ENCODE data around the gene SMCO2. TPM values are rescaled to one million over a fixed set of nuclear protein-coding genes. Genes with fewer than 3 reads are reported as not detected.

The SMCO2 gene
- total RNA-seq = not detected
- polyA plus RNA-seq = not detected

- CTCF ChIA-PET (ENCODE audit: partially characterized antibody) = interaction anchor here (1.4 kb wide), 1 partner anchor 28 kb away, joined by 3 read pairs; no protein-coding TSS in a partner anchor
- H3K4me3 Mint-ChIP-seq = no peak within 1 kb of the TSS
These were observed at the start of gene SMCO2 for GRCh38 chr12:27446436-27446835. SMCO2 (plus strand) TSS chr12:27446736; CDS start chr12:27470632, 23,896 bp downstream.

GRCh38 chr12:27398466-27398865, 48.1 kb upstream of the SMCO2 start:
- Mint-ChIP-seq H3K4me1 (no peaks in the 10 kb centered on the region), H3K27me3 (peaks cover 0 to 2% of the 10 kb centered on the region in 2 donors), H3K9me3 (no peaks in the 10 kb centered on the region), H3K27ac (no peak overlapping the region), H3K4me3 (no peak overlapping the region), H3K36me3 (no peaks in the 10 kb centered on the region)
- Histone ChIP-seq H3K9me3 (ENCODE audit: control insufficient read depth in 1 of 2, low read length in 2 of 2) (no peaks in the 10 kb centered on the region), H3K36me3 (ENCODE audit: insufficient read depth, low read length) (no peaks in the 10 kb centered on the region), H3K4me3 (ENCODE audit: low read length in 2 of 2) (no peak overlapping the region), H3K27me3 (ENCODE audit: insufficient read depth, low read length) (no peaks in the 10 kb centered on the region), H3K27ac (ENCODE audit: low read depth, low read length) (no peak overlapping the region), H3K4me1 (ENCODE audit: insufficient read depth, low read length) (no peaks in the 10 kb centered on the region)
- intact Hi-C loops (cut with micrococcal nuclease) = no loop called here
- POLR2A ChIA-PET (ENCODE audit: partially characterized antibody) = no interaction called here
- no peak for DNase-seq
- CTCF ChIA-PET (ENCODE audit: partially characterized antibody) = interaction anchor here (0.7 kb wide), 1 partner anchor 36 kb away, joined by 3 read pairs; no protein-coding TSS in a partner anchor

More at GRCh38 chr12:27446436-27446835, at the start of gene SMCO2:
- Histone ChIP-seq H3K36me3 (ENCODE audit: insufficient read depth, low read length) (no peaks in the 10 kb centered on the region), H3K27ac (ENCODE audit: low read depth, low read length) (no peak within 1 kb of the TSS), H3K9me3 (ENCODE audit: control insufficient read depth in 1 of 2, low read length in 2 of 2) (no peaks in the 10 kb centered on the region), H3K4me3 (ENCODE audit: low read length in 2 of 2) (no peak within 1 kb of the TSS), H3K27me3 (ENCODE audit: insufficient read depth, low read length) (no peaks in the 10 kb centered on the region), H3K4me1 (ENCODE audit: insufficient read depth, low read length) (no peaks in the 10 kb centered on the region)
- Mint-ChIP-seq H3K36me3 (no peaks in the 10 kb centered on the region), H3K27me3 (no peaks in the 10 kb centered on the region), H3K4me1 (no peaks in the 10 kb centered on the region), H3K9me3 (peaks cover 0 to 18% (median 8%) of the 10 kb centered on the region in 8 donors), H3K27ac (no peak within 1 kb of the TSS)
- POLR2A ChIA-PET (ENCODE audit: partially characterized antibody) = no interaction called here
- intact Hi-C loops (cut with micrococcal nuclease) = no loop called here
- no peak for DNase-seq

- H3K4me3 Mint-ChIP-seq = no peak overlapping the region
- intact Hi-C loops (cut with micrococcal nuclease) = no loop called here
- CTCF ChIA-PET (ENCODE audit: partially characterized antibody) = interaction anchor here (0.7 to 1.2 kb wide), 2 partner anchors 14 to 35 kb away, joined by 3 read pairs; no protein-coding TSS in a partner anchor
- no peaks in the 10 kb centered on the region for H3K27me3 ChIP-seq (ENCODE audit: insufficient read depth, low read length)
- H3K4me1 ChIP-seq (ENCODE audit: insufficient read depth, low read length) = no peaks in the 10 kb centered on the region
- no peaks in the 10 kb centered on the region for H3K4me1 Mint-ChIP-seq
- DNase-seq = no peak
- POLR2A ChIA-PET (ENCODE audit: partially characterized antibody) = no interaction called here
- peaks cover 0 to 2% of the 10 kb centered on the region in 2 donors for H3K27me3 Mint-ChIP-seq
- no peaks in the 10 kb centered on the region for H3K36me3 Mint-ChIP-seq
- no peak overlapping the region for H3K27ac Mint-ChIP-seq
- H3K9me3 Mint-ChIP-seq = no peaks in the 10 kb centered on the region
- no peak overlapping the region for H3K4me3 ChIP-seq (ENCODE audit: low read length in 2 of 2)
- H3K27ac ChIP-seq (ENCODE audit: low read depth, low read length) = no peak overlapping the region
- H3K9me3 ChIP-seq (ENCODE audit: control insufficient read depth in 1 of 2, low read length in 2 of 2) = no peaks in the 10 kb centered on the region
- no peaks in the 10 kb centered on the region for H3K36me3 ChIP-seq (ENCODE audit: insufficient read depth, low read length)
These were observed 47.5 kb upstream of the SMCO2 start for GRCh38 chr12:27399074-27399473.

GRCh38 chr12:27400856-27401354, 45.6 kb upstream of the SMCO2 start:
- Histone ChIP-seq H3K27ac (ENCODE audit: low read depth, low read length) (no peak overlapping the region), H3K36me3 (ENCODE audit: insufficient read depth, low read length) (no peaks in the 10 kb centered on the region), H3K4me3 (ENCODE audit: low read length in 2 of 2) (no peak overlapping the region), H3K27me3 (ENCODE audit: insufficient read depth, low read length) (no peaks in the 10 kb centered on the region), H3K9me3 (ENCODE audit: control insufficient read depth in 1 of 2, low read length in 2 of 2) (no peaks in the 10 kb centered on the region), H3K4me1 (ENCODE audit: insufficient read depth, low read length) (no peaks in the 10 kb centered on the region)
- Mint-ChIP-seq H3K27ac (no peak overlapping the region), H3K4me3 (no peak overlapping the region), H3K36me3 (no peaks in the 10 kb centered on the region), H3K4me1 (no peaks in the 10 kb centered on the region), H3K27me3 (peaks cover 0 to 2% of the 10 kb centered on the region in 2 donors), H3K9me3 (peaks cover 0 to 5% (median 0%) of the 10 kb centered on the region in 8 donors)
- intact Hi-C loops (cut with micrococcal nuclease) = no loop called here
- ChIA-PET POLR2A (ENCODE audit: partially characterized antibody) (no interaction called here), CTCF (ENCODE audit: partially characterized antibody) (no interaction called here)
- DNase-seq = no peak

- Mint-ChIP-seq H3K27me3 (no peaks in the 10 kb centered on the region), H3K9me3 (no peaks in the 10 kb centered on the region), H3K4me1 (no peaks in the 10 kb centered on the region), H3K4me3 (no peak overlapping the region), H3K36me3 (no peaks in the 10 kb centered on the region), H3K27ac (no peak overlapping the region)
- Histone ChIP-seq H3K27ac (ENCODE audit: low read depth, low read length) (no peak overlapping the region), H3K27me3 (ENCODE audit: insufficient read depth, low read length) (no peaks in the 10 kb centered on the region), H3K9me3 (ENCODE audit: control insufficient read depth in 1 of 2, low read length in 2 of 2) (no peaks in the 10 kb centered on the region), H3K4me3 (ENCODE audit: low read length in 2 of 2) (no peak overlapping the region), H3K36me3 (ENCODE audit: insufficient read depth, low read length) (no peaks in the 10 kb centered on the region), H3K4me1 (ENCODE audit: insufficient read depth, low read length) (no peaks in the 10 kb centered on the region)
- POLR2A ChIA-PET (ENCODE audit: partially characterized antibody) = no interaction called here
- DNase-seq = no peak
- CTCF ChIA-PET (ENCODE audit: partially characterized antibody) = no interaction called here
- intact Hi-C loops (cut with micrococcal nuclease) = no loop called here
These were observed 34.5 kb upstream of the SMCO2 start for GRCh38 chr12:27412047-27412446.

GRCh38 chr12:27422697-27423096, 23.8 kb upstream of the SMCO2 start:
- Histone ChIP-seq H3K4me1 (ENCODE audit: insufficient read depth, low read length) (no peaks in the 10 kb centered on the region), H3K27me3 (ENCODE audit: insufficient read depth, low read length) (no peaks in the 10 kb centered on the region), H3K36me3 (ENCODE audit: insufficient read depth, low read length) (no peaks in the 10 kb centered on the region), H3K27ac (ENCODE audit: low read depth, low read length) (no peak overlapping the region), H3K4me3 (ENCODE audit: low read length in 2 of 2) (no peak overlapping the region), H3K9me3 (ENCODE audit: control insufficient read depth in 1 of 2, low read length in 2 of 2) (no peaks in the 10 kb centered on the region)
- no peaks in the 10 kb centered on the region for H3K27me3 Mint-ChIP-seq
- no peak overlapping the region for H3K27ac Mint-ChIP-seq
- no peak for DNase-seq
- ChIA-PET POLR2A (ENCODE audit: partially characterized antibody) (no interaction called here), CTCF (ENCODE audit: partially characterized antibody) (no interaction called here)
- intact Hi-C loops (cut with micrococcal nuclease) = no loop called here
- peaks cover 0 to 4% (median 0%) of the 10 kb centered on the region in 8 donors for H3K9me3 Mint-ChIP-seq
- no peak overlapping the region for H3K4me3 Mint-ChIP-seq
- H3K4me1 Mint-ChIP-seq = no peaks in the 10 kb centered on the region
- H3K36me3 Mint-ChIP-seq = no peaks in the 10 kb centered on the region

- H3K36me3 ChIP-seq (ENCODE audit: insufficient read depth, low read length) = no peaks in the 10 kb centered on the region
- no peak for DNase-seq
- no peaks in the 10 kb centered on the region for H3K9me3 ChIP-seq (ENCODE audit: control insufficient read depth in 1 of 2, low read length in 2 of 2)
- CTCF ChIA-PET (ENCODE audit: partially characterized antibody) = interaction anchor here (0.6 to 3.8 kb wide), 4 partner anchors 8 to 362 kb away, joined by 3 to 27 read pairs (median 4); no protein-coding TSS in a partner anchor
- intact Hi-C loops (cut with micrococcal nuclease) = no loop called here
- no peaks in the 10 kb centered on the region for H3K4me1 ChIP-seq (ENCODE audit: insufficient read depth, low read length)
- Mint-ChIP-seq H3K4me3 (no peak overlapping the region), H3K36me3 (no peaks in the 10 kb centered on the region), H3K4me1 (peaks cover 1 to 3% (median 2%) of the 10 kb centered on the region in 4 donors), H3K27me3 (no peaks in the 10 kb centered on the region), H3K27ac (no peak overlapping the region), H3K9me3 (no peaks in the 10 kb centered on the region)
- no peaks in the 10 kb centered on the region for H3K27me3 ChIP-seq (ENCODE audit: insufficient read depth, low read length)
- POLR2A ChIA-PET (ENCODE audit: partially characterized antibody) = no interaction called here
- no peak overlapping the region for H3K4me3 ChIP-seq (ENCODE audit: low read length in 2 of 2)
- no peak overlapping the region for H3K27ac ChIP-seq (ENCODE audit: low read depth, low read length)
These were observed 21.8 kb upstream of the SMCO2 start for GRCh38 chr12:27424631-27425230.

Measured in CD4-positive, alpha-beta memory T cell (primary cell).